Stimulated activated CD8-positive, alpha-beta memory T cell treated with anti-CD3 and anti-CD28 coated beads, Interleukin-12 subunit alpha, Interleukin-12 subunit beta, amount 100 ng/mL, for 4 hours (primary cell): ENCODE data around the gene P3H4.

Source experiments
- DNase-seq: peaks from one replicate; pipeline ENCODE4 v3.0.0-alpha.2; 2020; ENCODE audit warnings: low read depth

The P3H4 gene

DNA sequence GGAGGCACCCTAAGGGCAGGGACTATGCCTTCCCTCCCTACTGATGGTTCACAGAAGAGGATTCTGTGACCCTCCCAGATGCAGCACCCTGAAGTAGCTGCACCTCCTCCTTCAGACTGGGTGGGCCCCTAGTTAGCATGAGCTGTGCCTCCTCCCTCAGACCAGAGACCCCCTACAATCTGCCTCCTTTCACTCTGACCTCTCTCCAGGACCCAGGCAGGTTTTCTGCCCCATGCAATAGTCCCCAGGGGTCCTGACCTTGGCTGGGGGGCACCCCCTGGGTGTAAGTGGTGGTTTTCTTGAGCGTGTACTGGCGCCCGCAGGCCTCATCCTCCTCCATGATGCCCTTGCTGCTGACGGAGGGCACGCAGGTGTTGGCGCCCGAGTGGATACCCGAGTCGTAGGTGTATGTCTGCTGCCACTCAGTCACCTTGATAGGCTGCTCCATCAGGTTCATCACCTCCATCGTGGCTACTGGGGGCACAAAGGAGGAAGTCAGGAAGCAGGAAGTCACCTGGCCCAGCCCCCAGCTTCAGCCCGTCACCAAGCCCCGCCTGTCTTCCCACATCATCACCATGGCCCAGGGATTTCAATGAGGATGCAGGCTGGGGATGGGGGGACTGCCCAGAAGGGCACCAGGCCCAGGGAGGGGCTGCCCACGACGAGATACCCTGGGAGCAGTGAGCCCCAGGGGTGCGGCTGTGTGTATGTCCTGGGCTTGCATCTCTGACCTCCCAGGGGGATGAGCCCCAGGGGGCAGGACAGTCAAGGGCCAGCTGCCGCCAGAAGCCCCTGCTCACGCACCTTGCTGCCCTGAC is 40.2 kb downstream of the P3H4 start:
- no peak for DNase-seq

DNA sequence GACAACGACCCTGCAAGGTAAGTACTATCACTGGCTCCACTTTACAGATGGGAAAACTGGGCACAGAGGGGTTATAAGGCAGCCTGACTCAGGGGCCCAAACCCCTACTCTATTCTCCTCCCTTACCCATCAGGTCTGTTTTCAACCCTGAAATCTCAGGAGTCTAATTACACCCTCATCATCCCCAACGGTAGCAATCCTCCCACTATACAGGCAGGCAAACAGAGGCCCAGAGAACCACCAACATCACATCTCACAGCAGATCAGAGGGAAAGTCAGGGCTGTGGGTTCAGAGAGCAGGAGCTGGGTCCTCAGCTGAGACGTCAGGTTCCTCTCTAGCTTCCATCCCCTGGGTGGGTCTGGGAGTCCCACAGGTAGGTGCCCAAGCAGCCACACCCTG is 41.8 kb downstream of the P3H4 start:
- DNase-seq = no peak

DNA sequence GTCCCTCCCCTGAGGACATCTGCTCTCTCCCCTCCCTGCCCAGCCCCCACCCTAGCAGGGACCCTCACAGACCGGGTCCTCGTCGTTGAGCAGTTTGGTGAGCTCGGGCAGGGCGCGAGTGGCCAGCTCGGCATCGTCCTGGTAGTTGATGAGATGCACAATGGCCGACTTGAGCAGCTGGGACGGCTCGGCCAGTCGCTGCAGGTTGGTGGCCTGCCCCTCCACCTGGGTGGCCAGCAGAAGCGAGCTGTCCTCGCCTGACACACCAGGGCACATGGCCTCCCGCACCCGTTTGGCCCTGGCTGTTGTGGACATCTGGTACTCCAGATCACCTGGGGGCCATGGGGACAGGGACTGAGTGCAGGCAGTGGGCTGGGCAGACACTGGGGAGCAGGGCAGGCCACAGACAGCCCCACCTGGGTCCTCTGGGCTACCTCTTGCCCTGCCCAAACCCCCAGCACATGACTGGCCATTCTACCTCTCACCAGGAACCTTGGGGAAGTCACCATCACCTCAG is 42.3 kb downstream of the P3H4 start:
- DNase-seq = no peak

DNA sequence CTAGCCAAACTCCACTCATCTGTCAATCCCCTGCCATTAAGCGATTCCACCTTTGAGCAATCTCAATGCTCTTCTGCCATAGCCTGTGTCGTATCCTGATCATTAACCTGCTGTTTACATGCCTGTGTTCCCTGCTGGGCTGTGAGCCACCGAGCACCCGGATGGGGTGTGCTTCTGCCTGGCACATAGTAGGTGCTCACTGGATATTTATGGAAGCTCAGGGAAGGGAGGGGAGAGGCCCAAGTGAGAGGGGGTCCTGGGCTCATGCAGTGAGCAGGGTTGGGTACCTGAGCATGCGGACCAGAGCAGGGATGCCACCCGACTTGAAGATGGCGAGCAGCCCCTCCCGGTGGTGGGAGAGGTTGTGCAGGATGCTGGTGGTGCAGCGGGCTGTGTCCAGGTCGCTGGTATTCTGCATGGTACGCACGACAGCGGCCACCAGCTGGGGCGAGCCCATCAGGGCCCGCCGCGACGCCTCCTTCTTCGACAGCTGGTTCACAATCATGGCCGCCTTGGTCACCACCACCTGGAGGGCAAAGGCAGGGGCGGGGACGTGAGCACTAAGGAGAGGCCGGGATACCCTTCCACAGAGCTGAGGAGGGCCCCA is 43.0 kb downstream of the P3H4 start:
- DNase-seq = no peak

DNA sequence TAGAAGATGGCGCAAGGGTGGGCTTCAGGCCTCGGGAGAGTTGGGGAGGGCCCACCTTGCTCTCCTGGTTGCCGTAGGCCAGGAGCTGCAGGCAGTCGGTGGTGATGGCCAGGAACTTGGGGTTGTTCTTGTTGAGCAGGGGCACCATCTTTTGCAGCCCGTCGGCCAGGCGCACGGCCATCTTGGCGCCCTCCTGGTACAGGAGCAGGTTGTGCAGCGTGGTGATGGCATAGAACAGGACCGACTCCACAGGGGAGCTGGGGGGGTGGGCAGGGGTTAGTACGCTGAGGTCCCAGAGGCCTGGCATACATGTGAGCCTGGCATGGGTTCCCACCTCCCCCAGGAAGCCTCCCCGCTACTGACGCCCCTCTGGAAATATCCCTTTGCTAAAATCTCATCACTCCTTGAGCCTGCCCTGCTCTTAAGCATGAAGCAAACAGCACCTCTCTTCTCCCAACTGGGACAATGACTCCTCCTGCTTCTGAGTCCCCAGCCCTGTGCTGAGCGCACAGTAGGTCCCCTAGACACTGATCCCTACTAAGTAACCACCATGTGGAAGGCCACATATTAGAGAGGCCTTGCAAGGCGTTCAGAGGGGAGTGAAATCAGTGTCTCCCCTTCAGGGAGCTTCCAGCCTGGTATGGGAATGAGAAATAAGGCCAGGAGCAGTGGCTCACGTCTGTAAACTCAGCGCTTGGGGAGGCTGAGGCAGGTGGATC is 44.3 kb downstream of the P3H4 start:
- no peak for DNase-seq

DNA sequence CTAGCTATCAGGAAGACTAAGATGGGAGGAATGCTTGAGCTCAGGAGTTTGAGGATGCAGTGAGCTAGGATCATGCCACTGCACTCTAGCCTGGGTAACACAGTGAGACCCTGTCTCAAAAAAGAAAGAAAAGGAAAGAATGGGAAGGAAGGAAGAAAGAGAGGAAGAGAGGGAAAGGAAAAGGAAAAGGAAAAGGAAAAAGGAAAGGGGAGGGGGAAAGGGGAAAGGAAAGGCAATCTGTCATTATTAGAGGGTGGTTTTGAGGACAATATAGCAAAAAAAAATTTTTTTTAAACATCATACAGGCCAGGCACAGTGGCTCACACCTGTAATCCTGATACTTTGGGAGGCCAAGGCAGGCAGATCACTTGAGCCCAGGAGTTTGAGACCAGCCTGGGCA is 45.6 kb downstream of the P3H4 start:
- no peak for DNase-seq

DNA sequence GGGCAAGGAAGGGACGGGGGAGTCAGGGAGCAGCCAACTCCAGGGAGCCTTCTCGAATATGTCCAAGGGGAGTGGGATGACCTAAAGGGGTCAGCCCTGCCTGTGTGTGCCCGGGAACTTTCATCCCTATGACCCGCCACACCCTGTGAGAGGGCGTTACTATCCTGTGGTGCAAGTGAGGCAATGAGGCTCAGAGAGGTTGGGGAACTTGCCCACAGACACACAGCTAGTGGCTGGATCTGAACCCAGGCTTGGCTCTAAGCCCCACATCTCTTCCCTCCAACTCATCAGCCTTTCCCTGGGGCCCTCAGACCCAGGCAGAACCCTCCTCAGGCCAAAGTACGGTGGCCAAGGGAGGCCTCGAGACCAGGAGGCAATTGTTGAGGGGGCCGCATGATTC is 48.4 kb downstream of the P3H4 start:
- DNase-seq = no peak

DNA sequence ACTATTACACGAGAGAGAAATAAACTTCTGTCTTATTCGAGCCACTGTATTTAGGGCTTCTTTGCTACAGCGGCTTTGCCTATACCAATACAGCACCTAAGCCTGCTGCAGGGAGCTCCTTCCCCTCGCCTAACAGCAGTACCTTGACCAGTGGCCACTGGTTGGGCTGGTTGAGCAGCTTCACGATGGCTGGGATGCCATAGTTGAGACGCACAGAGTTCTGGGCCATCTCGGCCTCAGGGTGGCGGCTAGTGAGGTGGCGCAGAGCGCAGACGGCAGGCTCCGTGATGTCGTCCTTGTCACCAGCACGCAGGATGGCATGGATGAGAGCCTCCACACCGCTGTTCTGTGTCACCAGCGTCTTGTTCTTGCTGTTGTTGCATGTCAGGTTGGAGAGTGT is 48.9 kb downstream of the P3H4 start:
- no peak for DNase-seq

DNA sequence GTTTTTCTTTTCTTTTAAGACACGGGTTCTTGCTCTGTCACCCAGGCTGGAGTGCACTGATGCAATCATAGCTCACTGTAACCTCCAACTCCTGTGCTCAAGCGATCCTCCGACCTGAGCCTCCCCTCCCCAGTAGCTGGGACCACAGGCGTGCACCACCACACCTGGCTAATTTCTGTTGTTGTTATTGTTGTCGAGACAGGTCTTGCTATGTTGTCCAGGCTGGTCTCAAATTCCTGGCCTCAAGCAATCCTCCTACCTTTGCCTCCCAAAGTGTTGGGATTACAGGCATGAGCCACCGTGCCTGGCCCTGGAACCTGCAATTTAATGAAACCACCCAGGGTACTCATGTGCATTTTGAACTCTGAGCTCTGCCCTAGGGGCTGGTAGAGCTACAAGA is 49.4 kb downstream of the P3H4 start:
- no peak for DNase-seq

DNA sequence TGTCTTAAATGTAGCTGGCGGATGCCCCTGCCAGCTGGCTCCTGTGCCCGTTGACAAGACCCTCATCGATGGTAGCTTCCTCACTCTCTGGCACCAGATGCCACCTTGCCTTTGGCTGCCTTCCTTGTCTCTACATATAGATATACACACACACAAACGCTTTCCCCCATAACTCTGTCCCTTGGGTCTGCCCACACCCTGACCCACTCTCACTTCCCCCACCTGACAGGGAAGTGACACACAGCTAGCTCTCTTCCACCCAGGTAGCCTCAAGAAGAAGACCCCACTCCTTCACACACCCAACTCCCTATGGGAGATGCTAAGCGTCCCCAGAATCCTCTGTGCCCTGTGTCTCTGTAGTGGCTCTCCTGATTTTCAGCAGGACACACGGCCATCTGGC is 50.9 kb downstream of the P3H4 start:
- no peak for DNase-seq

DNA sequence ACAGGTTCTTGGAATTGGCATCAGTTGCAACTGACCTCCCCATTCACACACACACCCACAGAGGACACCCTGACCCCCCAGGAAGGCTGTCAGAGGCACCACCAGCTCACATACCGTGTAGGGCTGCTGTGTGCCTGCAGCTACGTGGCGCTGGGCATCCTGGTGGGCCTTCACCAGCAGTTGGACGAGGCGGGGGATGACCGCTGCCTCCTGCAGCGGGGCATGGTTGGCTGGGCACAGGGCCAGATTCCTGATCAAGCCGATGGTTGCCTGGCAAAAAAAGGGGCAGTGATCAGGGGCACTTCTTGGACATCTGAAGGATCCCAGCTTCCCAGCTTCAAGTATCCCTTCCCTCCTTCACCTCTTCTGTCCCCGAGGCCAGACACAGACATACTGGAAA is 53.1 kb downstream of the P3H4 start:
- DNase-seq = no peak

DNA sequence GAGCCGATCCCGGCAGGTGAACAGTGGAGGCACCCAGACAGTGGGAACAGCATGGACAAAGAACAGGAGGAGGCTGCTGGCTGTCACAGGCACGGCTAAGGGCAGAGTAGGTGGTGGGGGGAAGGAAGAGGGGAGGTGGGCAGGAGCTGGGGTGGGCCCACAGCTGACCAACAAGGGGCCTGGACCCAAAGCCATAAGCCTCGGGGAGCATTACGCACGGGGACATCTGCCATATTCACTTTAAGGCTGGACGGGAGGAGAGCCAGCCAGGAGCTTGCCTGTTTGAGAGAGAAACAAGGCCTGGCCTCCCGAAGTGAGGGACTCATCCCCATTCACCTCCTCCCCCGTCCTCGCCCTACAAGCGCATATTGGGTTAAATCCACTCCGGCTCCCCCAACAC is 57.7 kb downstream of the P3H4 start:
- no peak for DNase-seq
